Uterus (tissue), 2 donors: ENCODE results near the gene NRXN2.

Source experiments
- CTCF ChIP-seq, 4 experiments: fragments of 200-600 bp in 2 of 4; fragments of 450-650 bp in 2 of 4; sonication (generic) in 2 of 4; IDR thresholded peaks; one replicate each; pipeline ENCODE4 v1.5.1; 2016 to 2019; ENCODE audit warnings: antibody characterized with exemption in 4 of 4, mild to moderate bottlenecking in 2 of 4, moderate library complexity in 1 of 4
- POLR2A ChIP-seq, 2 donors: fragments of 450-650 bp; IDR thresholded peaks; one replicate each; pipeline ENCODE4 v1.6.1; 2016; ENCODE audit warnings: antibody characterized with exemption in 2 of 2, mild to moderate bottlenecking in 1 of 2, moderate library complexity in 1 of 2

DNA sequence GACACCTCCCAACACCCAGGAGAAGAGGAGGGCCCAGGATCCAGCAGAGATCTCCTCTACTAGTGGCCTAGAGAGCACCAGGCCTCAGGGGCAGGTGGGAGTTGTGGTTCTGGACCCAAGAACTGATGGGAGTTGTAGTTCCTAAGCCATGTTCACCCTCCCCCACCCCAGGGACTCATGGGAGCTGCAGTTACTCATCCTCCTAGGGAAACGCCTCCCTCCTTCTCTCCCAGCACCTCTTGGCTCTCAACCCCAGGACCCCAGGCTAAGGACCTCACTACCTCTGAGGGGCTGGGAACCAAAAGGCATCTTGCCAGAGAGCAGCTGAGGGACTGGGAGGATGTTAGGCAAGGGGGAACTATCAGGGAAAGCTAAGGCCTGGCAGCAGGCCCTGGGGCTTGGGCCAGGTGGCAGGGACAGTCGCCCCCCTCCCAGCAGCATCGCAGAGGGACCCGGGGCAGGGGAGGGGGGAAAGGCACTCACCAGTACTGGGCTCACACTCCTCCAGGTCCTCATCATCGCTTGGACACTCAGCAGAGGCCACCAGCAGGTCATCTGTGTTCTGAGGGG, 103.1 kb downstream of the NRXN2 start:
- TF ChIP-seq POLR2A (IDR thresholded peaks at IDR 0.05): no peak
- no peak for TF ChIP-seq CTCF (IDR thresholded peaks at IDR 0.05)
